ENCODE results near the gene GPS1. TPM values are rescaled to one million over a fixed set of nuclear protein-coding genes. Genes with fewer than 3 reads are reported as not detected.

Gene GPS1
- total RNA-seq, 1 donor from 2014 or later: 102 TPM

DNA sequence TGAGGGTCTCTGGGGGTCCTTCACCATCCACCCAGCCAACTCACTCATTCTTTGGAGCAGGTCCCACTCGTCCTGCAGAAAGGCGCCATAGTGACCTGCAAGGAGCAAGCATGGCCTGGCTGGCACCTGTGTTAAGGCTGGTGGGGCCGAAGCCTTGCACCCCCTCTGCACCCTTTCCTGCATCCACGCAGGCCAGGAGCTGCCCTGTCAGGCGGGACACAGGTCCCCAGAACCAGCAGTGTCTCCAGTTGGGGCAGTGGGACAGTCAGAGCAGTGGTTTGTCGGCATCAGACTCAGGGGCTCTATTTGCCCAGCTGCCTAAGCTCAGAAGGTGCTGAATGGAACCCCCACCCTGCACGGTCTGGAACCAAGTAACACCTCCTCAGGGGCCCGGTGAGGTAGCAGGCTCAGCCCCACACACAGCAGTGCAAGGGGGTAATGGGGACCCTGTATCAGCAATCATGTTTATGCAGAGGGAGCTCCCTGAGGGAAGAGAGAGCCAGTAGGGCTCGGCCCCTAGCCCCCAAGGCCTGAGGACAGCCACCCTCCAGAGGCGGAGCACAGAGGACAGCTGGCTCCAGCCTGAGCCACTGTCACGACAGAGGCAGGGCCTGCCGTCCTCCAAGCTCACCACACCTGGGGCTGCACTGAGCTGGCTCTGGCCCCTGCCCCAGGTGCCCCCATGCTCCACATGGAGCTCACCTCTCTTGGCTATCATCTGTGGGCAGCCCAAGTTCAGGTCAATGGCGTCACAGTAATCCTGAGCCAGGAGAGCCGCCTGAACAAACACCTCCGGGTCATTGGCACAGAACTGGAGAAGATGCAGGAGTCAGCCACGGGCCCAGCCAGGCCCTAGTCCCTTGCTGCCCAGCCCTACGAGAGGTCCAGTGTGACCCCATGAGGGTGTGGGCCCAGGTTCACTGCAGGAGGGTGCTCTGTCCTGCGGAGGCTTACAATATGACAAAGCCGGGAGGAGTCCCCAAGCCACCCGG, 12.0 kb downstream of the GPS1 start:
- Mint-ChIP-seq H3K27ac (ENCODE audit: unreplicated experiment) (no peak overlapping the region), H3K4me3 (ENCODE audit: unreplicated experiment) (peak overlapping the region; percentile 76), H3K9me3 (ENCODE audit: unreplicated experiment) (no peaks in the 10 kb centered on the region), H3K36me3 (ENCODE audit: low read depth, unreplicated experiment) (peaks cover 3% of the 10 kb centered on the region), H3K27me3 (ENCODE audit: low read depth, unreplicated experiment) (no peaks in the 10 kb centered on the region), H3K4me1 (ENCODE audit: low read depth, unreplicated experiment) (no peaks in the 10 kb centered on the region)
- H3K36me3 ChIP-seq (ENCODE audit: insufficient read depth, low read length): peaks cover 2% of the 10 kb centered on the region
- FAIRE-seq: no peak
- no peak overlapping the region for H3K27ac ChIP-seq (ENCODE audit: low read depth, low read length)
- TF ChIP-seq EZH2 (IDR thresholded peaks at IDR 0.05; ENCODE audit: insufficient read depth, low read length): no peak
- TF ChIP-seq, protein P1, sequence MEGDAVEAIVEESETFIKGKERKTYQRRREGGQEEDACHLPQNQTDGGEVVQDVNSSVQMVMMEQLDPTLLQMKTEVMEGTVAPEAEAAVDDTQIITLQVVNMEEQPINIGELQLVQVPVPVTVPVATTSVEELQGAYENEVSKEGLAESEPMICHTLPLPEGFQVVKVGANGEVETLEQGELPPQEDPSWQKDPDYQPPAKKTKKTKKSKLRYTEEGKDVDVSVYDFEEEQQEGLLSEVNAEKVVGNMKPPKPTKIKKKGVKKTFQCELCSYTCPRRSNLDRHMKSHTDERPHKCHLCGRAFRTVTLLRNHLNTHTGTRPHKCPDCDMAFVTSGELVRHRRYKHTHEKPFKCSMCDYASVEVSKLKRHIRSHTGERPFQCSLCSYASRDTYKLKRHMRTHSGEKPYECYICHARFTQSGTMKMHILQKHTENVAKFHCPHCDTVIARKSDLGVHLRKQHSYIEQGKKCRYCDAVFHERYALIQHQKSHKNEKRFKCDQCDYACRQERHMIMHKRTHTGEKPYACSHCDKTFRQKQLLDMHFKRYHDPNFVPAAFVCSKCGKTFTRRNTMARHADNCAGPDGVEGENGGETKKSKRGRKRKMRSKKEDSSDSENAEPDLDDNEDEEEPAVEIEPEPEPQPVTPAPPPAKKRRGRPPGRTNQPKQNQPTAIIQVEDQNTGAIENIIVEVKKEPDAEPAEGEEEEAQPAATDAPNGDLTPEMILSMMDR (IDR thresholded peaks at IDR 0.05; ENCODE audit: insufficient read depth, low read depth, low read length): no peak
- peak overlapping the region; percentile 92 for H3K9ac ChIP-seq (ENCODE audit: low read length)
- no peak overlapping the region for H2AFZ ChIP-seq (ENCODE audit: low read depth, low read length)
- peaks cover 31% of the 10 kb centered on the region for H4K20me1 ChIP-seq (ENCODE audit: insufficient read depth, low read length)
- peaks cover 12% of the 10 kb centered on the region for H3K4me1 ChIP-seq (ENCODE audit: insufficient read depth, low read length)
- peak overlapping the region; percentile 96 for H3K4me2 ChIP-seq (ENCODE audit: low read length)
- H3K9me3 ChIP-seq (ENCODE audit: insufficient read depth, low read depth, low read length): no peaks in the 10 kb centered on the region
- peaks cover 30% of the 10 kb centered on the region for H3K79me2 ChIP-seq (ENCODE audit: insufficient read depth, low read length)
- H3K27me3 ChIP-seq (ENCODE audit: insufficient read depth, low read length): no peaks in the 10 kb centered on the region
- no peak overlapping the region for H3K4me3 ChIP-seq (ENCODE audit: insufficient read depth, low read depth, low read length)
- no peak for DNase-seq (ENCODE audit: low read depth)

DNA sequence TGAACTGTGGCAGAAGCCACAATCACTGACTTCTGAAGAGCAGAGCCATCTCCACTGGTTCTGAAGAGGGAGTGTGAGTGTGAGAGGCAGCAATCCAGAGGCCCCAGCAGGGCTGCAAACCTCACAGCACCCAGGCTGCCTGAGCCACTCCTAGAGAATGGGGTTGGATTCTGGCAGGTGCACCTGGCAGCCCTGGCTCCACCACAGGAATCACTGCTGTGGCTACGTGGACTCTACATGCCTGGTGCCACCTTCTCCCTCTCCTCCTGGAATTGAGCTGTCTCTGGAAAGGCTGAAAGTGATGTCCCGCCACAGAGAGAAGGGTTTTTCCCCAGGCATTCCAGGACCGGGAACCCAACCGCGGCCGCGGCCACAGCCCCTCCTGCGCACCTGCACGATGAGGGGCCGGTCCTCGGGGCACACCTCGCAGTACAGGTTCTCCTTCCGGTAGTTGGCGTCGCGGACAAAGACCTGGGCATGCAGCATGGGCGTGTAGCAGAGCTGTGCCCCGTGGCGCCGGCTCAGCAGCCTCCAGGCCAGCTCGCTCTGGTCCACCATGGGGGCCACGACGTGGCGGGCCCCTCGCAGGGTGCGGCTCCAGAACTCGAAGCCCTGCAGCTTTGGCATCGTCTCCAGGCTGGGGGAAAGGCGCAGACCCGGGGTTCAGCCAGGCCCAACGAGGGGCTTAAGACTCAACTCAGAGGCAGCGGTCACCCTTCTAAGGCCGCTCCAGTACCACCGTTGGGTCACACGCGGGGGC, 12.9 kb downstream of the GPS1 start:
- H3K27me3 Mint-ChIP-seq (ENCODE audit: low read depth, unreplicated experiment): no peaks in the 10 kb centered on the region
- peaks cover 3% of the 10 kb centered on the region for H3K36me3 Mint-ChIP-seq (ENCODE audit: low read depth, unreplicated experiment)
- H3K36me3 ChIP-seq (ENCODE audit: insufficient read depth, low read length): peaks cover 2% of the 10 kb centered on the region
- no peak for DNase-seq (ENCODE audit: low read depth)
- H3K9me3 ChIP-seq (ENCODE audit: insufficient read depth, low read depth, low read length): no peaks in the 10 kb centered on the region
- peak overlapping the region; percentile 71 for H3K4me3 ChIP-seq (ENCODE audit: insufficient read depth, low read depth, low read length)
- peak overlapping the region; percentile 96 for H3K4me2 ChIP-seq (ENCODE audit: low read length)
- H3K9ac ChIP-seq (ENCODE audit: low read length): peak overlapping the region; percentile 92
- no peaks in the 10 kb centered on the region for H3K27me3 ChIP-seq (ENCODE audit: insufficient read depth, low read length)
- peak overlapping the region; percentile 66 for H2AFZ ChIP-seq (ENCODE audit: low read depth, low read length)
- FAIRE-seq: no peak
- H4K20me1 ChIP-seq (ENCODE audit: insufficient read depth, low read length): peaks cover 24% of the 10 kb centered on the region
- H3K9me3 Mint-ChIP-seq (ENCODE audit: unreplicated experiment): no peaks in the 10 kb centered on the region
- H3K27ac ChIP-seq (ENCODE audit: low read depth, low read length): peak overlapping the region; percentile 33
- no peaks in the 10 kb centered on the region for H3K4me1 Mint-ChIP-seq (ENCODE audit: low read depth, unreplicated experiment)
- TF ChIP-seq EZH2 (IDR thresholded peaks at IDR 0.05; ENCODE audit: insufficient read depth, low read length): no peak
- TF ChIP-seq, protein P1 (IDR thresholded peaks at IDR 0.05; ENCODE audit: insufficient read depth, low read depth, low read length): no peak
- H3K79me2 ChIP-seq (ENCODE audit: insufficient read depth, low read length): peaks cover 30% of the 10 kb centered on the region
- no peak overlapping the region for H3K27ac Mint-ChIP-seq (ENCODE audit: unreplicated experiment)
- peaks cover 12% of the 10 kb centered on the region for H3K4me1 ChIP-seq (ENCODE audit: insufficient read depth, low read length)
- H3K4me3 Mint-ChIP-seq (ENCODE audit: unreplicated experiment): peak overlapping the region; percentile 76
